ENCODE data around the gene SP100. TPM values are rescaled to one million over a fixed set of nuclear protein-coding genes. Genes with fewer than 3 reads are reported as not detected.

Gene SP100
- total and polyA plus RNA-seq, 2 of the 8 experiments (the other 6 are each of a cell fraction or from before 2014, with no cell fraction given): 0.06 to 1.1 TPM

DNA sequence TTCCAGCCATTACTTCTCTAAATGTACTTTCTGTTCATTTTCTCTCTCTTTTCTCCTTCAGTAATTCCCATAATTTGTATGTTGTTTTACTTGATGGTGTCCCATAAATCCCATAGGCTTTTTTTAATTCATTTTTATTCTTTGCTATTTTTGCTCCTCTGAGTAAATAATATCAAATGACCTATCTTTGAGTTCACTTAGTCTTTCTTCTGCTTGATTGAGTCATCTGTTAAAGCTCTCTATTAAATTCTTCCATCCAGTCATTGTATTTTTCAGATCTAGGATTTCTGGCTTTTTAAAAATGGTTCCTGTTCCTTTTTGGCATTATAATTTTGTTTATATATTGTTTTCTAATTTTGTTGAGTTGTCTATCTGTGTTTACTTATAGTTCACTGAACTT is 13.5 kb downstream of the SP100 start:
- H3K18ac ChIP-seq (ENCODE audit: extremely low read depth, low read length): no peak overlapping the region

More for the DNA sequence above, 13.5 kb downstream of the SP100 start:
- ChIA-PET CTCF (ENCODE audit: partially characterized antibody) (no interaction called here), POLR2A (ENCODE audit: partially characterized antibody) (no interaction called here)
- no peaks in the 10 kb centered on the region; a peak in 2 of 4 replicates for H3K9me3 ChIP-seq (ENCODE audit: insufficient read depth in 2 of 2, low read depth in 1 of 2, low read length in 1 of 2)
- no peak overlapping the region for H2BK20ac ChIP-seq (ENCODE audit: low read length)
- no peaks in the 10 kb centered on the region for H3K4me1 ChIP-seq (replicated peaks in 1 of 4; ENCODE audit: control insufficient read depth in 3 of 4, insufficient read depth in 4 of 4, low read length in 3 of 4)
- H3K79me2 ChIP-seq (ENCODE audit: control insufficient read depth in 1 of 2, insufficient read depth in 2 of 2, low read length in 2 of 2): no peaks in the 10 kb centered on the region
- no peaks in the 10 kb centered on the region for H3K79me1 ChIP-seq (ENCODE audit: low read depth, low read length)
- H3K4me3 ChIP-seq (ENCODE audit: extremely low read depth in 1 of 4, insufficient read depth in 2 of 4, low read depth in 3 of 4, low read length in 4 of 4): no peak overlapping the region
- H2AK5ac ChIP-seq (ENCODE audit: low read depth, low read length): no peak overlapping the region
- H3K36me3 ChIP-seq (ENCODE audit: control insufficient read depth in 2 of 4, insufficient read depth in 4 of 4, low read length in 3 of 4): no peaks in the 10 kb centered on the region
- no peak overlapping the region for H3K23ac ChIP-seq (ENCODE audit: insufficient read length)
- H3K56ac ChIP-seq (replicated peaks; ENCODE audit: insufficient read length, low read depth, low read length): no peak overlapping the region
- no peak overlapping the region for H3K4me2 ChIP-seq (ENCODE audit: insufficient read depth in 1 of 2, low read depth in 2 of 2, low read length in 2 of 2)
- H3K27me3 ChIP-seq (replicated peaks in 1 of 4; ENCODE audit: control insufficient read depth in 3 of 4, extremely low read depth in 1 of 4, insufficient read depth in 3 of 4, low read length in 3 of 4): no peaks in the 10 kb centered on the region
- no peak overlapping the region for H4K8ac ChIP-seq (ENCODE audit: extremely low read depth, insufficient read depth, low read length)
- H2BK12ac ChIP-seq (ENCODE audit: low read depth, low read length): no peak overlapping the region
- FAIRE-seq: no peak
- no peak overlapping the region for H4K91ac ChIP-seq (replicated peaks; ENCODE audit: insufficient read length, low read length)
- no peak for DNase-seq (ENCODE audit: low read depth in 1 of 2, low spot score in 2 of 2)
- H3K9ac ChIP-seq (replicated peaks in 1 of 4; ENCODE audit: extremely low read depth in 1 of 4, low read depth in 3 of 4, low read length in 3 of 4): no peak overlapping the region
- H3K4ac ChIP-seq (replicated peaks; ENCODE audit: insufficient read length, low read depth, low read length): no peak overlapping the region
- H2BK15ac ChIP-seq (ENCODE audit: low read length): no peak overlapping the region
- no peak overlapping the region for H4K5ac ChIP-seq (ENCODE audit: insufficient read length, low read depth, low read length)
- H3K14ac ChIP-seq (ENCODE audit: insufficient read length): no peak overlapping the region
- H3K27ac ChIP-seq (ENCODE audit: low read depth, low read length): no peak overlapping the region
- TF ChIP-seq, protein P1, sequence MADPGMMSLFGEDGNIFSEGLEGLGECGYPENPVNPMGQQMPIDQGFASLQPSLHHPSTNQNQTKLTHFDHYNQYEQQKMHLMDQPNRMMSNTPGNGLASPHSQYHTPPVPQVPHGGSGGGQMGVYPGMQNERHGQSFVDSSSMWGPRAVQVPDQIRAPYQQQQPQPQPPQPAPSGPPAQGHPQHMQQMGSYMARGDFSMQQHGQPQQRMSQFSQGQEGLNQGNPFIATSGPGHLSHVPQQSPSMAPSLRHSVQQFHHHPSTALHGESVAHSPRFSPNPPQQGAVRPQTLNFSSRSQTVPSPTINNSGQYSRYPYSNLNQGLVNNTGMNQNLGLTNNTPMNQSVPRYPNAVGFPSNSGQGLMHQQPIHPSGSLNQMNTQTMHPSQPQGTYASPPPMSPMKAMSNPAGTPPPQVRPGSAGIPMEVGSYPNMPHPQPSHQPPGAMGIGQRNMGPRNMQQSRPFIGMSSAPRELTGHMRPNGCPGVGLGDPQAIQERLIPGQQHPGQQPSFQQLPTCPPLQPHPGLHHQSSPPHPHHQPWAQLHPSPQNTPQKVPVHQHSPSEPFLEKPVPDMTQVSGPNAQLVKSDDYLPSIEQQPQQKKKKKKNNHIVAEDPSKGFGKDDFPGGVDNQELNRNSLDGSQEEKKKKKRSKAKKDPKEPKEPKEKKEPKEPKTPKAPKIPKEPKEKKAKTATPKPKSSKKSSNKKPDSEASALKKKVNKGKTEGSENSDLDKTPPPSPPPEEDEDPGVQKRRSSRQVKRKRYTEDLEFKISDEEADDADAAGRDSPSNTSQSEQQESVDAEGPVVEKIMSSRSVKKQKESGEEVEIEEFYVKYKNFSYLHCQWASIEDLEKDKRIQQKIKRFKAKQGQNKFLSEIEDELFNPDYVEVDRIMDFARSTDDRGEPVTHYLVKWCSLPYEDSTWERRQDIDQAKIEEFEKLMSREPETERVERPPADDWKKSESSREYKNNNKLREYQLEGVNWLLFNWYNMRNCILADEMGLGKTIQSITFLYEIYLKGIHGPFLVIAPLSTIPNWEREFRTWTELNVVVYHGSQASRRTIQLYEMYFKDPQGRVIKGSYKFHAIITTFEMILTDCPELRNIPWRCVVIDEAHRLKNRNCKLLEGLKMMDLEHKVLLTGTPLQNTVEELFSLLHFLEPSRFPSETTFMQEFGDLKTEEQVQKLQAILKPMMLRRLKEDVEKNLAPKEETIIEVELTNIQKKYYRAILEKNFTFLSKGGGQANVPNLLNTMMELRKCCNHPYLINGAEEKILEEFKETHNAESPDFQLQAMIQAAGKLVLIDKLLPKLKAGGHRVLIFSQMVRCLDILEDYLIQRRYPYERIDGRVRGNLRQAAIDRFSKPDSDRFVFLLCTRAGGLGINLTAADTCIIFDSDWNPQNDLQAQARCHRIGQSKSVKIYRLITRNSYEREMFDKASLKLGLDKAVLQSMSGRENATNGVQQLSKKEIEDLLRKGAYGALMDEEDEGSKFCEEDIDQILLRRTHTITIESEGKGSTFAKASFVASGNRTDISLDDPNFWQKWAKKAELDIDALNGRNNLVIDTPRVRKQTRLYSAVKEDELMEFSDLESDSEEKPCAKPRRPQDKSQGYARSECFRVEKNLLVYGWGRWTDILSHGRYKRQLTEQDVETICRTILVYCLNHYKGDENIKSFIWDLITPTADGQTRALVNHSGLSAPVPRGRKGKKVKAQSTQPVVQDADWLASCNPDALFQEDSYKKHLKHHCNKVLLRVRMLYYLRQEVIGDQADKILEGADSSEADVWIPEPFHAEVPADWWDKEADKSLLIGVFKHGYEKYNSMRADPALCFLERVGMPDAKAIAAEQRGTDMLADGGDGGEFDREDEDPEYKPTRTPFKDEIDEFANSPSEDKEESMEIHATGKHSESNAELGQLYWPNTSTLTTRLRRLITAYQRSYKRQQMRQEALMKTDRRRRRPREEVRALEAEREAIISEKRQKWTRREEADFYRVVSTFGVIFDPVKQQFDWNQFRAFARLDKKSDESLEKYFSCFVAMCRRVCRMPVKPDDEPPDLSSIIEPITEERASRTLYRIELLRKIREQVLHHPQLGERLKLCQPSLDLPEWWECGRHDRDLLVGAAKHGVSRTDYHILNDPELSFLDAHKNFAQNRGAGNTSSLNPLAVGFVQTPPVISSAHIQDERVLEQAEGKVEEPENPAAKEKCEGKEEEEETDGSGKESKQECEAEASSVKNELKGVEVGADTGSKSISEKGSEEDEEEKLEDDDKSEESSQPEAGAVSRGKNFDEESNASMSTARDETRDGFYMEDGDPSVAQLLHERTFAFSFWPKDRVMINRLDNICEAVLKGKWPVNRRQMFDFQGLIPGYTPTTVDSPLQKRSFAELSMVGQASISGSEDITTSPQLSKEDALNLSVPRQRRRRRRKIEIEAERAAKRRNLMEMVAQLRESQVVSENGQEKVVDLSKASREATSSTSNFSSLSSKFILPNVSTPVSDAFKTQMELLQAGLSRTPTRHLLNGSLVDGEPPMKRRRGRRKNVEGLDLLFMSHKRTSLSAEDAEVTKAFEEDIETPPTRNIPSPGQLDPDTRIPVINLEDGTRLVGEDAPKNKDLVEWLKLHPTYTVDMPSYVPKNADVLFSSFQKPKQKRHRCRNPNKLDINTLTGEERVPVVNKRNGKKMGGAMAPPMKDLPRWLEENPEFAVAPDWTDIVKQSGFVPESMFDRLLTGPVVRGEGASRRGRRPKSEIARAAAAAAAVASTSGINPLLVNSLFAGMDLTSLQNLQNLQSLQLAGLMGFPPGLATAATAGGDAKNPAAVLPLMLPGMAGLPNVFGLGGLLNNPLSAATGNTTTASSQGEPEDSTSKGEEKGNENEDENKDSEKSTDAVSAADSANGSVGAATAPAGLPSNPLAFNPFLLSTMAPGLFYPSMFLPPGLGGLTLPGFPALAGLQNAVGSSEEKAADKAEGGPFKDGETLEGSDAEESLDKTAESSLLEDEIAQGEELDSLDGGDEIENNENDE (IDR thresholded peaks at IDR 0.05; ENCODE audit: insufficient replicate concordance, low read length): no peak
- no peak overlapping the region for H2BK120ac ChIP-seq (replicated peaks; ENCODE audit: low read depth, low read length)
- no peaks in the 10 kb centered on the region for H4K20me1 ChIP-seq (replicated peaks in 1 of 2; ENCODE audit: control insufficient read depth in 1 of 2, insufficient read depth in 2 of 2, low read length in 2 of 2)
- H2AFZ ChIP-seq (ENCODE audit: low read length): no peak overlapping the region
- H3K23me2 ChIP-seq (ENCODE audit: low read depth, low read length): no peaks in the 10 kb centered on the region
- H2BK5ac ChIP-seq (ENCODE audit: low read depth, low read length): no peak overlapping the region
